HG03521 (cell line): ENCODE data around the gene IRS4.

Experiments used
- ATAC-seq: cut with Tn5 transposase; IDR thresholded peaks from one replicate; pipeline ENCODE4 v1.9.1; 2021; ENCODE audit warnings: mild to moderate bottlenecking, moderate library complexity; ENCODE audit not compliant: unreplicated experiment

Gene IRS4

DNA sequence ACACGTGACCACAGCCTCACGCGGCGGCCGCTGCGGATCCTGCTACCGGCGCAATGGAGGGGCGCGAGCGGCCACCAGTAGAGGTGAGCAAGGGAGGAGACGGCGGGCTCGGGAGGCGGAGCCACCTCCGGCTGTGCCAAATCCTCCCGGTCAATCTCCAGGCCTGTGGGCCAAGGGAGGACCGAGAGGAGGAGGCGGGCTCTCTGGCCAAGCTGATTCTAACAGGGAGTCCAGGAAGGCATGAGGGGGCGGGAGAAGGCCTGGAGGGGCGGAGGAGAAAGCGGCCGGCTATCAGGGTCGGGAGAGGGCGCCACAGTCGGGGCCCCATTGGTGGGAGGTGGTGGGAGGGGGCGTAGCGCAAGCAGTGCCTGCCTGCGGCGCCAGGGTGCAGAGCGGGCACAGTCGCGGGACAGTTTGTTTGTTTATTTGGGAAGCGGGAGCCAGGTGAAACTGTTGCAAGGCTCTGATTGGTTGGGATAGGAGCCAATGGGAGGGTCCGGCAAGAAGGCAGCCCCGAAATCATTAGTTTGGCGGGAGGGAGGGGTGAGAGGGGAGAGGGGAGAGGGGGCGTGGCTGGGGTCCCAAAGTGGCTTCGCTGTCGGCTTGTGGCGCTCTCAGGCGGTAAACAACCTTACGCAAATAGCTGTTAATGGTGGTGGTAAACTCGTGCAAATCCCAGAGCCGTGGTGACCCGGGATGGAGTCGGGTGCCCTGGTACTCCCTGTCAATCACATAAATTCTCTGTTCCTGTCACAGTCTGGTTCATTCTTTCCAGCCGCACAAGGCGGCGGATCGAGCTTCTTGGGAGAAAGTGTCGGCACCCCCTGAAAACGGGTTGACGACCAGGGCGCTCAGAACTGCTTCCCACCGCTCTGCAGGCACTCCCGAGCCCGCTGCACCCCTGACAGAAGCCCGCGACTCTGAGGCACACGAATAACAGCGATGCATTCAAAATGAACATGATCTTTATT is at the start of gene IRS4:
IRS4 (minus strand) TSS at position 55 of the 971 bp plus-strand sequence.
- no peak for ATAC-seq

DNA sequence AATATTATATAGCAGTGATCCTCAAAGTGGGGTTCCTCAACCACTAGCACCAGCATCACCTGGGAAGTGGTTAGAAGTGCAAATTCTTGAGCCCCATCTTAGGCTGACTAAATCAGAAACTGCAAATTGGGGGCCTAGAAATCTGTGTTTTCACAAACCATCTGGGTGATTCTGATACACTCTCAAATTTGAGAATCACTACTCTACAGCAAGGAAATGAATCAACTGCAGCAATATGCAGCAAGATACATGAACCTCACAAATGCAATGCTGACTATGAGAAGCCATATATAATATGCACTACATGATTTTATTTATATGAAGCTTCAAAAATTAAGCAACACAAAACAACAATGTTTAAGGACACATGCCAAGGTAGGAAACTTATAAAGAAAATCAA is 36.2 kb upstream of the IRS4 start:
- ATAC-seq = no peak

DNA sequence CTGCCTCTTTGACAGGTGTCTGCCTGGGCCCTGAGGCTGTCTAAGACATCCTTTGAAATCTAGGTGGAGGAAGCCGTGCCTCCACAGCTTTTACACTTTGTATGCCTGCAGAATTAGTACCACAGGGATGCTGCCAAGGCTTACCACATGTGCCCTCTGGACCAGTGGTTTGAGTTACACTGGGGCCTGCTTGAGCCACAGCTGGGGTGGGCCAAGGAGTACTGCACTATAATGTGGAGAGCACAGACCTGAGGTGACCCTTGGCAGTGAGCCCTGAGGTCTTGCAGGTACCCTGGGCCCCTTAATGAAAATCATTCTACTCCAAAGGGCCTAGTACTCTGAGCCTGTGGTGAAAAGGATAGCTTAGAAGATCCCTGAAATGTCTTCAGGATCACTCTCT is 27.2 kb upstream of the IRS4 start:
- no peak for ATAC-seq

DNA sequence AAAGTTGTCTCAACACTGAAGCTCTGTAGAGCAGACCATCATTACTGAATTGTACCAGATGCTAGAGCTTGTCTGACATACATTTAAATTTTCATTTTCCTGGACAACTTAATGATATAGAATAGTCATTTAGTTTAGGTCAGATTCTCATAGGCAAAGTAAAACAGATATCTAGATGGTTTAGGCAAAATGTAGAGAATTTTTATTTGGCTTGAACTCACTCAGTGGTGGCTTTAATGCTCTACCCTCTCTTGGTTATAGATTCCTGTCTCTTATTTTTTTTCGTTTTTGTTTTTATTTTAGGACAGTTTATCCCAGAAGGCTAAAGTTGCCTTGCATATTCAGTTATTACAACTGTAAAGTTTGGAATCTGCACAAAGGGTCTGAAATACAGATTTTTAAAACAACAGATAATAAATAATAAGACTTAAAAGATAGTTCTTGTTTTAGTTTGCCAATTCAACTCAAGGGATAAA is 4.0 kb upstream of the IRS4 start:
- no peak for ATAC-seq

DNA sequence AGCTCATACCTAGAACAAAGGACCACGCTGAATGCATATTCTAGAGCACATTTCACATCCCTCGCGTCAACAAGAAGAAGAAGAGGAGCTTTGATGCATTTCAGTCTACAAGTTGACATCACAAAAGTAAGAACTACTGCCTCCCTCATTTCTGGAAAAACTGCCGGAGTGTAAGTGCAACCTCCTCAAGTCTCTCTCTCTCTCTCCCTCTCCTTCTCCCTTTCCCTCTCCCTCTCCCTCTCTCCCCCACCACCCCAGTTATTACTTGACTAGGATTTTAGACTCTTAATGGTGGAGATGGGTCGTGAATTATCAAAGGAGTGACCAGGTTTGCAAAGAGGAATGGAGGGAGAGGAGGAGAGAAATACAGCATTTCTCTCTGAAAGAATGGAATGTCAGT is 1.4 kb upstream of the IRS4 start:
- ATAC-seq = no peak

DNA sequence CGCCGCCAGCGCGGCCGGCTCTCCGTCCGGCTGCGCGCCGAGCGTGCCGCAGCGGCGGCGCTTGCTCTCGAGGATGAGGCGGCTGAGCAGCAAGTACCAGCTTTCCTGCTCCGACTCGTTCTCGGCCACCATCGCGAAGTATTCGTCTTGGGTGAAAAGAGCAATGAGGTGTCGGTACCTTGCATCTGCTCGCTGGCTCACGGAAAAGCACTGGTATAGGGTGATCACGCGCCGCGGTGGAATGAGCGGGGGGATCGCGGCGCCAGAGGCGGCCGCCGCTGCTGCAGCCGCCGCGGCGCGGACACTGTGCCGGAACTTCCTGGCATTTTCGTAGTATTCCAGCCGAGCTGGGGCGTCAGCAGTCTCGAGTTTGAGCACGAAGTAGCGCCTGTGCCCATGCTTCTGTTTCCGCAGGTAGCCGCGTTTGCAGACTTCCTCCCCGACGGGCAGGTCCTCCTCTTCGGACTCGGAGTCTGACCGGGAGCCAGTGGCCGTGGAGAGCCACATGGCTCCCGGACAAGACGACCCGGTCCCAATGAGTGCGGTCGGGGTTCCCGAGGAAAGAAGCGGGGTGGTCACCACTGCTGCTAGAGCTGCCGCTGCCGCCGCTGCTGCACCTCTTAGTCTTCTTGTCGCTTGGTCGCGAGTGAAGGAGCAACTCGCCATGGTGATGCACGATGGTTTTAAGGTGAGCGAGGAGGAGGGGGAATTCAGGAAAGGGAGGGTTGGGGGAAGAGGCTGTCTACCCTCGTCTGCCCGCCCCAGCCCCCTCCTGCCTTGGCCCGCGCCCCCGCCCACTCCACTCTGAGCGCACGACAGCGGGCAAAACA is 469 bp downstream of the IRS4 start:
- ATAC-seq = no peak

DNA sequence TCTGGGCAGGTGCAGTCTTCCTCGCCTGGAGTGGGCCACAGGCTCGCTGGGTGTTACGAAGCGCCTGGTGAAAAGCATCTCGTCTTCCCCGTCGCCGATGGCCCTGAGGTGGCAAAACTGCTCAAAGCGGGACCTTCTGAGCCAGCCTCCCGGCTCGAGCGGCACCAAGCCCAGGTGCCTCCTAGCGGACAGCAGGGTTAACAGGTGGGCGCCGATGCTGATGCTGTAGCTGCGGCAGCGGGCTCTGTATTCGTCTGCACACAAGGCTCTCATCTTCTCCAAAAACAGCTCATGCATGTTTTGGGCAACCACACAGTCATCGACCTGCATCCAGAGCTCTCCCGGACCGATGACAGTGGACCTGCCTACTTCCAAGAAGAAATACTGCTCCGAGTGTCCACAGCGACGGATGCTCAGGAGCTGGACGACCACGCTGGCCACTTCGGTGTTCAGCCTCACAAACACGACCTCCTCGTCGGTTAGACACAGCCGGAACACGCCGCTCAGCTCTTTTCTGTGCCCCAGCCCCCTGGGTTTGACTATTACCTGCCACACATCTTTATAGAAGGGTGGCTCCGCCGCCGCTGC is 1.2 kb downstream of the IRS4 start:
- no peak for ATAC-seq

DNA sequence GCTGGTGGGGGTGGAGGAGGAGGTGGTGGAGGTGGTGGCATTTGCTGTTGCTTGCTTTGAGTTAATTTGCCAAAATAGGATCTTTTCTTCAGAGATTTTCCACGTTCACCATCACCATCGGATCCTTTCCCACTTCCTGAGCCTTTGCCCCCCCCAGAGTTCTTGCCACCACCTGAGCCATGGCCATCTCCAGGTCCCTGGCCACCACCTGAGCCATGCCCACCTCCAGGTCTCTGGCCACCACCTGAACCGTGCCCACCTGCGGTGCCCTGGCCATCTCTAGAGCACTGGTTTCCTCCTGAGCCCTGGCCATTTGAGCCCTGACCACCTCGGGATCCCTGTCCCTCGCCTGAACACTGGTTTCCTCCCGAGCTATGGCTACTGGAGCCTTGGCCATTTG is 1.9 kb downstream of the IRS4 start:
- ATAC-seq = no peak

DNA sequence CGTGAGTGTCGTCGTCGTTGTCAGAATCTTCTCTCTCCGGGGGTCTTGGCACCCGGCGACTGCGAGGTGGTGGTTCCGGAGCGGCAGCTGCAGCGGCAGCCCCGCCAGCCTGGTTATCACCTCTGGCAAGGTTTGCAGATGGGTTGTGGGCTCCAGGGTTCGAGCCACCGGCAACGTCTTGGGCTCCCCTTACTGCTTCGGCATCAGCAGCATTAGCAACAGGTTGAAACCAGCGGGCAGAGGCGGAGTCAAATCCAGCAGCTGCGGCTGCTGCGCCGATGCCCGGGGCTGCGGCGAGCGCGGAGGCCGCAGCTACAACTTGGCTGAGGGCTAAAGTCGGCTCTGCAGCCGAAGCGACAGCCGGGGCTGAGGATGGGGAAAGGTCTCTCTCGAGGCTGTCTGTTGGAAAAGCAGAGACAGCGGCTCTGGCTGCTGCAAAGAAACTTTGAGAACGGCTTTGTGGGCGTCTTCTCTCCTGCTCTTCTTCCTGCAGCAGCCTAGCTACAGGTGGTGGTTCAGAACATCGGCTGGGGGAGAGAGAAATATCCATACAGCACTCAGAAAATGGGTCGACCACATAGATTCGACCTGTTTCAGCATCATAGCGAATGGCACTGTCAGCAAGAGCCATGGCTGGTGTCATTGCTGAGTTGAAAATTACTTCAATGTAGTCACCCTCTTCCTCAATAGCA is 3.6 kb downstream of the IRS4 start:
- no peak for ATAC-seq

DNA sequence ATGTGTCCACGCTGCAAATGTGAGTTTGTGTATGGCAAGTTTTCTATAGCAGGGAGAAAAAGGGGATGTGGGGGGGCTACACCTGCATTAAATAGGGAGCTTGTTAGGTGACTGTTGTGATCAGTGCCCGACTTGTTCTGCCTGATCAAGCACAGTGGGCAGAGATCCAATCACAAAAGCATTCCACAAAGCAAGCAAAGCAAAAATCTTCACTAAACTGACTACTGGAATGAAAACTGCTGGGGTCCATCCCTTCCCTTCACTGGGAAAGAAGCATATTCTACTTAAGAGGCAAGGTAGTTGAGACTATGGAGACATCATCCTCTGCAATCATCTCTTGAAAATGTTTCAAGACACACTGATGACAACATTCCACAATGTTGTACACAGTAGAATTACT is 5.2 kb downstream of the IRS4 start:
- ATAC-seq = no peak

DNA sequence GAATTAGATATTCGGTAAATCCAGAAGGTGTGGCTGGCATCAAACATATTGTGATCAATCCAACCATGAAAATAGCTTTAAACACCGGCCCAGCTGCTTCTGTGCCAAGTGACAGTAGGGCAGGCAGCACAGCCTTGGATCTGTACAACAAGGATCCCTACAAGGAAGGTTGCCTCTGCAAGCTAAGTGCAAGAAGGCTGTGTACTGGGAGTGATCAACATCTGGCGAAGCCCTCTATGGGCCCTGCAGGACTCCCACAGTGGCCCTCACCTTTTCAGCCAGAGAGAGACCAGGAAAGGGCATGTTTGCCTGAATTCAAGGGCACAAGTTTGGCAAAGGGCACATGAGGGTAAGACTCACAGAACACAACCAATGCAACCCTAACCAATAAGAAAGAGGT is 9.6 kb downstream of the IRS4 start:
- ATAC-seq = no peak

DNA sequence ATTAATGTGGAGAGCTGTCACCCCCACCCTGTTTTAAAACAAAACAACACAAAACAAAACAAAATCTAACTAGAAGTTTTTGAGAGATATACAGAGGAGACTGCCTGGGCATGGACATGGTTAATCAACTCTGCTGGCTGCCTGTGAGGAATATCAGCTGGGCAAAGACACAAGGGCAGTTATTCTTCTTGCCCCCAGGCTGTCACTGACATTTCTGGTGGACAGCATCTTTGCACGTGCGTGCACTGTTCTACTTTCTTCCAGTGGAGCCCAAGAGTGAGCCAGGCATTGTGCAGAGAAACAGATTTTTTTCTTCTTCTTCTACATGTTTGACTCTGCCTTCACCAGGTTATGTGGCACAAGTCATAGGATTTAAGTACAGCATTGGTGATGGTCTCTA is 13.8 kb downstream of the IRS4 start:
- no peak for ATAC-seq

DNA sequence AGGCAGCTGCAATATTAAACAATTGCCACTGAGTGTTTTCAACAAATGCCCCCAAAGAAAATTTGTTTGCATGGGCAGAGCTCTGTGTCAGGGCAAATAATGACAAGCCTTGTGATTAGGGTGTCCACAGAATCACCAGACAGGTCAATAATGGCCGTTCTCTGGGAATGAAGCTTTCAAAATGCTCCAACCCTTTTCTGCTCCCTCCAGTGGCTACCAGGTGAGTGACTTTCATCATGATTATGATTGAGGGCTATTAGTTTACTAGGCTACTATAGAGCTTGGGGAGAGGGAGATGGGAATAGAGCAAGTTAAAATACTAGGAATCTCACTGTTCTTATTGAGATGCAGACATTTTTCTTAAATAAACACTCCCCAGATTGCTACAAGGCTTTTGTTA is 23.5 kb downstream of the IRS4 start:
- no peak for ATAC-seq

DNA sequence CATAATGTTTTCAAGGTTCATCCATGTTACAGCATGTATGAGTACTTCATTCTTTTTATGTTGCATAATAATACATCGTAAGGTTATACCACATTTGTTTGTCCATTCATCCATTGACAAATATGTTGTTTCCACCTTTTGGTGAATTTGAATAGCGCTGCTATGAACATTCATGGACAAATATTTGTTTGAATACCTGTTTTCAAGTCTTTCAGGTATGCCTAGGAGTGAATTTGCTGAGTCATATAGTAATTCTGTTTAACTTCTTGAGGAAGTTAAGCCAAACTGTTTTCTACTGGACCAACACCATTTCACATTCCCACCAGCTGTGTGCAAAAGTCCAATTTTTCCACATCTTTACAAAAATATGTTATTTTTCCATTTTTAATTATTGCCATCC is 31.5 kb downstream of the IRS4 start:
- ATAC-seq = no peak

DNA sequence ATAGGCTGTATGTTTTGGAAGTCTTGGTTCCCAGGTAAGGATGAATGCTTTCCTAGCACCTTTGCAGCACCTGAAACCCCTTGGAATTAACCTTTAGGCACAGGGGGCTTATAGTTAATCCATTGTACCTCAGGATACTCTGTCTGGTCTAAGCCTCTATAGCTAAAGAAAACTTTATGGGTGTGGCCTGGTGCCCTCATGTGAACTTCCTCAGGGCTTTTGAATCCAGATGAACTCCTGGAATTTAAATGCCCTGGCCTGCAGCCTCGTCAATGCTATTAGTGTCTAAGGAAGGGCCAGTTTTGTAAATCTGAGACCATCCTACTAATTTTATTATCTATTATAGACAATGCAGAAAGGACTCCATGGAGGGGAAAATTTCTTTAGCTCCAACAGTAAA is 33.8 kb downstream of the IRS4 start:
- ATAC-seq = no peak

DNA sequence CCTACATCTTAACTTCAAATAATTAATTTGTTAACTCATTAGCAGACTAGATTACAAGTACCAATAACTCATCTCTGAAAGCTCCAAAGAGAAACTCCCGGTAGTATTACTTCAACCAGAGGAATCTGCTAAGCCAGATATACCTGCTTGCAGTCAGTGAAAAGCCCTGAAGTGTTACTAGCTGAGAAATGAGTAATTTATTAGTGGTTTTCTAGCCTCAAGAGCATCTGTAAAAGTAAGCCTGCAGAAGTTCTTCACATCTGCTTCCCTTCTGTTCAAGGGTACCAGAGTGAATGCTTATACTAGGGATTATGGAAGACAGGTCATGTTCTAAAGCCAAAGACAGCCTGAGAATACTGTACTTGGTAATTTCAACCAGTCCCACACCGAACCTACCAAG is 34.7 kb downstream of the IRS4 start:
- ATAC-seq = no peak

DNA sequence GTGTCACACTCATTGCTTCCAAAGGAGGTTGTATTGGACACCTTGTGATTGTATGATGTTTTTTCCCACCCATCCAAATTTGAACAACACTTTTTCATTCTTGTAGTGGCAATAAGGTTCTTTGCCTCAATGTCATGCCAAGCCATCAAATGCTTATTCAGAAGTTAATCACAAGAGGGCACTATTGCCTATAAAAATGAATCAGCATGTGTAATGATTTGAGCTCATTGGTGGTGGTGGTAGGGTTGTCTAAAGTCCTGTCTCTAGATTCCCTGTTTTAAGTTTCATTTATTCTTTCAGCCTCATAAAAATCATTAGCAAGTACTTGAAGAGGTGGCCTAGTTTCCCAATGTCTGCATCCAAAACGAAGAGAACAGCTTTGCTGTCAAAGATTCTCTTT is 37.0 kb downstream of the IRS4 start:
- ATAC-seq = no peak

DNA sequence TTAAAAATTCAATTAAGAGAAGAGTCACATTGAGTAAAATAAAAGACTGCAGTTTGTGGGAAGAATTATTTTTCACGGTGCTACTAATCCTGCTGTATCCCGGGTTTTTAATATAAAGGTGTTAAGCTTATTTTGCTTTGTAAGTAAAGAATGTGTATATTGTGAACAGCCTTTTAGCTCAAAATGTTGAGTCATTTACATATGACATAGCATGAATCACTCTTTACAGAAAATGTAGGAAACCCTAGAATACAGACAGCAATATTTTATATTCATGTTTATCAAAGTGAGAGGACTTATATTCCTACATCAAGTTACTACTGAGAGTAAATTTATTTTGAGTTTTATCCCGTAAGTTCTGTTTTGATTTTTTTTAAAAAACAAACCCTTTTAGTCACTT is 39.7 kb downstream of the IRS4 start:
- ATAC-seq = no peak
